Esophagus muscularis mucosa (tissue), 4 donors: ENCODE data around the gene SCG2. TPM values are rescaled to one million over a fixed set of nuclear protein-coding genes. Genes with fewer than 3 reads are reported as not detected.

ENCODE experiments used
- DNase-seq: peaks from one replicate; pipeline ENCODE4 v3.0.0-alpha.2; 2017; ENCODE audit errors: extremely low spot score
- H3K27ac ChIP-seq, 4 donors: fragments of 200-600 bp; sonication (generic); replicated peaks in 1 of 4; 1 replicate in 3 of 4; 2 replicates in 1 of 4; pipeline ENCODE4 v1.5.1; 2016 to 2019; ENCODE audit warnings: mild to moderate bottlenecking in 1 of 4
- H3K27me3 ChIP-seq, 4 donors: fragments of 200-600 bp; sonication (generic); one replicate each; pipeline versions ENCODE4 v1.5.1 to v1.6.0; 2016 to 2019
- H3K36me3 ChIP-seq, 4 donors: fragments of 200-600 bp; sonication (generic); one replicate each; pipeline ENCODE4 v1.5.1; 2016 to 2019
- H3K4me1 ChIP-seq, 4 donors: fragments of 200-600 bp; sonication (generic); one replicate each; pipeline ENCODE4 v1.5.1; 2016 to 2019
- H3K4me3 ChIP-seq, 4 donors: fragments of 200-600 bp; sonication (generic); 1 replicate in 2 of 4; 2 replicates in 2 of 4; pipeline ENCODE4 v1.5.1; 2016 to 2019; ENCODE audit warnings: mild to moderate bottlenecking in 4 of 4, moderate library complexity in 1 of 4
- H3K9me3 ChIP-seq, 4 donors: fragments of 200-600 bp; sonication (generic); 1 replicate in 3 of 4; 2 replicates in 1 of 4; pipeline ENCODE4 v1.5.1; 2016 to 2019
- EP300 ChIP-seq: sonication (generic); formaldehyde crosslinking; IDR thresholded peaks from one replicate; pipeline ENCODE4 v1.6.1; 2017; ENCODE audit warnings: antibody characterized with exemption
- POLR2A ChIP-seq: fragments of 450-650 bp; IDR thresholded peaks from one replicate; pipeline ENCODE4 v1.6.1; 2017; ENCODE audit warnings: antibody characterized with exemption, moderate library complexity, mild to moderate bottlenecking, low read depth
- POLR2AphosphoS5 ChIP-seq, 2 donors: sonication (generic); formaldehyde crosslinking; IDR thresholded peaks; one replicate each; pipeline ENCODE4 v1.6.1; 2017; ENCODE audit warnings: antibody characterized with exemption in 2 of 2
- WGBS: methylation state at CpG from one replicate; pipeline ENCODE4 v1.1.5; 2018; 5-methylcytosine and 5-hydroxymethylcytosine counted together
- intact Hi-C: fragments of 100-400 bp; cut with DNase I; formaldehyde crosslinking; loops from one replicate; pipeline ENCODE4 v1.15.1; 2023
- total RNA-seq, 4 donors: library from RNA; depleted of rRNA; stranded (reverse); fragments of >200 nt; gene quantifications; one replicate each; pipeline versions ENCODE4 v1.1.0 to v1.2.1, GENCODE V29; 2016
- TF ChIP-seq, protein P1 (sequence below), 3 experiments: fragments of 200-600 bp in 2 of 3; fragments of 450-650 bp in 1 of 3; sonication (generic) in 2 of 3; IDR thresholded peaks; one replicate each; pipeline ENCODE4 v1.5.1; 2017 to 2019; ENCODE audit warnings: antibody characterized with exemption in 3 of 3, mild to moderate bottlenecking in 2 of 3, moderate library complexity in 1 of 3

Gene SCG2
- total RNA-seq, 4 donors from 2014 or later, result 1.7 to 8.3 (median 3.0) TPM

- Histone ChIP-seq H3K27me3 (no peaks in the 10 kb centered on the region), H3K36me3 (no peaks in the 10 kb centered on the region), H3K9me3 (no peaks in the 10 kb centered on the region), H3K27ac (no peak overlapping the region), H3K4me3 (no peak overlapping the region), H3K4me1 (no peaks in the 10 kb centered on the region)
- intact Hi-C loops, result loop anchor here (10.0 kb wide), 1 partner anchor 374 kb away; no protein-coding TSS in a partner anchor
- TF ChIP-seq POLR2AphosphoS5 (IDR thresholded peaks at IDR 0.05) (no peak), EP300 (no peak), POLR2A (no peak)
- TF ChIP-seq, protein P1, sequence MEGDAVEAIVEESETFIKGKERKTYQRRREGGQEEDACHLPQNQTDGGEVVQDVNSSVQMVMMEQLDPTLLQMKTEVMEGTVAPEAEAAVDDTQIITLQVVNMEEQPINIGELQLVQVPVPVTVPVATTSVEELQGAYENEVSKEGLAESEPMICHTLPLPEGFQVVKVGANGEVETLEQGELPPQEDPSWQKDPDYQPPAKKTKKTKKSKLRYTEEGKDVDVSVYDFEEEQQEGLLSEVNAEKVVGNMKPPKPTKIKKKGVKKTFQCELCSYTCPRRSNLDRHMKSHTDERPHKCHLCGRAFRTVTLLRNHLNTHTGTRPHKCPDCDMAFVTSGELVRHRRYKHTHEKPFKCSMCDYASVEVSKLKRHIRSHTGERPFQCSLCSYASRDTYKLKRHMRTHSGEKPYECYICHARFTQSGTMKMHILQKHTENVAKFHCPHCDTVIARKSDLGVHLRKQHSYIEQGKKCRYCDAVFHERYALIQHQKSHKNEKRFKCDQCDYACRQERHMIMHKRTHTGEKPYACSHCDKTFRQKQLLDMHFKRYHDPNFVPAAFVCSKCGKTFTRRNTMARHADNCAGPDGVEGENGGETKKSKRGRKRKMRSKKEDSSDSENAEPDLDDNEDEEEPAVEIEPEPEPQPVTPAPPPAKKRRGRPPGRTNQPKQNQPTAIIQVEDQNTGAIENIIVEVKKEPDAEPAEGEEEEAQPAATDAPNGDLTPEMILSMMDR (IDR thresholded peaks at IDR 0.05), result no peak
- DNase-seq, result no peak
- 60% methylated on average over 8 of the region's 8 CpGs for WGBS
Observed at GRCh38 chr2:223549215-223549614, 52.9 kb downstream of the SCG2 start.

DNA sequence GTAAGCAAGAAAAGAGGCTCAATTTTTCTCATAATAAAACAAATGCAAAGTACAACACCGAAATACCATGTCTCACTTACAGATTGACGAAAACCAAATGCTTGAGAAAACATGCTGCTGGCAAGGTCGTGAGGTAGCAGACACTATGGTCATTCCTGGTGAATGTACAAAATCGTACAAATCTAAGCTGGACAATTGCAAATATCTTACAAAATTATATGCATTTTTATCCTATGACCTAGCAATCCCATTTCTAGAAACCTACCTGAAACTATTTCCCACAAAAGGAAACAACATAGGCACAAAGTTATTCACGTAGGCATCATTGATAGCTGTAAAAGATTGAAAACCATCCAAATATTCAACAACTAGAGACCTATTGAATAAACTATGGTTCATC lies 54.0 kb downstream of the SCG2 start:
- intact Hi-C loops, result loop anchor here (10.0 kb wide), 1 partner anchor 373 kb away; no protein-coding TSS in a partner anchor
- 67% methylated on average over 5 of the region's 5 CpGs for WGBS

More for the DNA sequence above, 54.0 kb downstream of the SCG2 start:
- Histone ChIP-seq H3K27me3 (no peaks in the 10 kb centered on the region), H3K27ac (no peak overlapping the region), H3K4me3 (no peak overlapping the region), H3K9me3 (no peaks in the 10 kb centered on the region), H3K36me3 (no peaks in the 10 kb centered on the region), H3K4me1 (no peaks in the 10 kb centered on the region)
- no peak for DNase-seq
- no peak for TF ChIP-seq EP300
- no peak for TF ChIP-seq POLR2AphosphoS5 (IDR thresholded peaks at IDR 0.05)
- no peak for TF ChIP-seq POLR2A
- TF ChIP-seq, protein P1 (IDR thresholded peaks at IDR 0.05), result no peak

Other genes starting within 250 kb of the SCG2 start
- gene AP1S3, start 235.2 kb upstream of the SCG2 start, total RNA-seq, result 1 to 10 TPM in 2 of 4 donors, under 1 TPM in 2; 0.40 to 2.7 (median 0.85) TPM